IMR-90 (cell line): Measurements from ENCODE around the gene TCERG1L. TPM values are rescaled to one million over a fixed set of nuclear protein-coding genes. Genes with fewer than 3 reads are reported as not detected.

Experiments used
- ATAC-seq: fragments of 200-7000 bp; cut with Tn5 transposase; 2 replicates; pipeline ENCODE4 v1.9.1; 2020; ENCODE audit warnings: low read depth, mild to moderate bottlenecking, moderate library complexity
- BruUV-seq: library from RNA; stranded (reverse); fragments of 400-500 nt; replicated peaks from 2 replicates; lab custom pipeline; 2021; lab: Mats Ljungman, UMichigan
- CTCF ChIA-PET: fragments of 300-600 bp; formaldehyde crosslinking; extraction: SDS; loops from one replicate; lab custom pipeline; 2021; ENCODE audit warnings: antibody characterized with exemption; lab: Yijun Ruan, JAX
- POLR2A ChIA-PET: fragments of 300-600 bp; sonication (Branson Sonifier 250); formaldehyde crosslinking; loops from one replicate; lab custom pipeline; 2022; ENCODE audit warnings: antibody characterized with exemption; ENCODE audit not compliant: unreplicated experiment; lab: Charles Lee
- DNase-seq: peaks from one replicate; pipeline ENCODE4 v3.0.0; 2013
- H2AFZ ChIP-seq: replicated peaks from 2 replicates; pipeline ENCODE3; 2013; ENCODE audit warnings: low read length, mild to moderate bottlenecking; ENCODE audit not compliant: poor library complexity
- H2AK5ac ChIP-seq: 2 replicates; pipeline ENCODE4 v1.6.1; 2013; ENCODE audit warnings: low read depth, low read length, inconsistent platforms
- H2AK9ac ChIP-seq: replicated peaks from 2 replicates; pipeline ENCODE3; 2013; ENCODE audit warnings: mild to moderate bottlenecking, low read depth, low read length, moderate library complexity; ENCODE audit not compliant: poor library complexity
- H2BK120ac ChIP-seq: 2 replicates; pipeline ENCODE4 v1.6.1; 2013; ENCODE audit warnings: low read depth, low read length, inconsistent platforms
- H2BK15ac ChIP-seq: 3 replicates; pipeline ENCODE4 v1.6.1; 2013; ENCODE audit warnings: low read depth, low read length, inconsistent platforms
- H2BK20ac ChIP-seq: 2 replicates; pipeline ENCODE4 v1.6.1; 2013; ENCODE audit warnings: low read depth, mild to moderate bottlenecking, inconsistent platforms, low read length, moderate library complexity
- H2BK5ac ChIP-seq: 2 replicates; pipeline ENCODE4 v1.6.1; 2013; ENCODE audit warnings: mild to moderate bottlenecking, low read depth, low read length, inconsistent platforms; ENCODE audit not compliant: poor library complexity, severe bottlenecking
- H3K14ac ChIP-seq: replicated peaks from 2 replicates; pipeline ENCODE4 v1.6.1; 2013; ENCODE audit warnings: low read depth, low read length, inconsistent platforms
- H3K18ac ChIP-seq: 2 replicates; pipeline ENCODE4 v1.6.1; 2013; ENCODE audit warnings: low read depth, low read length, control low read depth
- H3K23ac ChIP-seq: 2 replicates; pipeline ENCODE4 v1.6.1; 2013; ENCODE audit warnings: low read depth, low read length, inconsistent platforms
- H3K27ac ChIP-seq: 2 replicates; pipeline ENCODE4 v1.5.1; 2013; ENCODE audit warnings: mild to moderate bottlenecking, control low read depth, low read length; ENCODE audit not compliant: insufficient read depth
- H3K27me3 ChIP-seq: 2 replicates; pipeline ENCODE4 v1.6.1; 2013; ENCODE audit warnings: low read length; ENCODE audit not compliant: control insufficient read depth, insufficient read depth
- H3K36me3 ChIP-seq: 2 replicates; pipeline ENCODE4 v1.6.1; 2013; ENCODE audit warnings: low read length, mixed read lengths; ENCODE audit not compliant: control insufficient read depth, insufficient read depth
- H3K4ac ChIP-seq: 2 replicates; pipeline ENCODE4 v1.6.1; 2013; ENCODE audit warnings: low read depth, low read length, inconsistent platforms
- H3K4me1 ChIP-seq: 2 replicates; pipeline ENCODE4 v1.6.1; 2013; ENCODE audit warnings: low read length, mixed read lengths; ENCODE audit not compliant: control insufficient read depth, insufficient read depth
- H3K4me2 ChIP-seq: 2 replicates; pipeline ENCODE4 v1.6.1; 2013; ENCODE audit warnings: low read depth, mild to moderate bottlenecking, control low read depth, low read length, moderate library complexity
- H3K4me3 ChIP-seq: 2 replicates; pipeline ENCODE4 v1.5.1; 2013; ENCODE audit warnings: low read depth, mild to moderate bottlenecking, control low read depth, low read length, moderate library complexity; ENCODE audit not compliant: insufficient read depth
- H3K56ac ChIP-seq: 2 replicates; pipeline ENCODE4 v1.6.1; 2013; ENCODE audit warnings: low read length, inconsistent platforms; ENCODE audit not compliant: insufficient read depth; ENCODE audit errors: extremely low read depth
- H3K79me1 ChIP-seq, 2 experiments: 2 replicates each; pipeline ENCODE4 v1.6.1; 2013; ENCODE audit warnings: low read length in 2 of 2, inconsistent platforms in 1 of 2, low read depth in 1 of 2
- H3K9ac ChIP-seq: 2 replicates; pipeline ENCODE4 v1.6.1; 2013; ENCODE audit warnings: low read depth, low read length, control low read depth
- H3K9me1 ChIP-seq: 2 replicates; pipeline ENCODE4 v1.6.1; 2013; ENCODE audit warnings: low read length, inconsistent platforms; ENCODE audit not compliant: insufficient read depth
- H3K9me3 ChIP-seq: 2 replicates; pipeline ENCODE4 v1.6.1; 2013; ENCODE audit warnings: low read length; ENCODE audit not compliant: control insufficient read depth, insufficient read depth
- H4K20me1 ChIP-seq: 2 replicates; pipeline ENCODE4 v1.6.1; 2013; ENCODE audit warnings: low read length, inconsistent platforms; ENCODE audit not compliant: insufficient read depth
- H4K5ac ChIP-seq: 2 replicates; pipeline ENCODE4 v1.6.1; 2013; ENCODE audit warnings: mild to moderate bottlenecking, low read depth, low read length, control low read depth
- H4K8ac ChIP-seq, 2 experiments: 2 replicates each; pipeline ENCODE4 v1.6.1; 2013; ENCODE audit warnings: low read depth in 2 of 2, low read length in 2 of 2, control low read depth in 1 of 2, inconsistent platforms in 1 of 2
- H4K91ac ChIP-seq: 2 replicates; pipeline ENCODE4 v1.6.1; 2013; ENCODE audit warnings: low read depth, low read length, inconsistent platforms; ENCODE audit not compliant: insufficient read depth
- CHD1 ChIP-seq: IDR thresholded peaks from 2 replicates; pipeline ENCODE4 v1.6.1; 2012; ENCODE audit warnings: low read depth, low read length, improper control_type of control experiment
- CTCF ChIP-seq: conservative IDR thresholded peaks from 2 replicates; pipeline ENCODE4 v1.5.1; 2012; ENCODE audit warnings: mild to moderate bottlenecking, low read depth, low read length, improper control_type of control experiment
- MAZ ChIP-seq: IDR thresholded peaks from 2 replicates; pipeline ENCODE4 v1.6.1; 2012; ENCODE audit warnings: low read depth, mild to moderate bottlenecking, low read length, improper control_type of control experiment, moderate library complexity, borderline replicate concordance
- POLR2A ChIP-seq: IDR thresholded peaks from 2 replicates; pipeline ENCODE4 v1.6.1; 2012; ENCODE audit warnings: mild to moderate bottlenecking, low read depth, low read length
- WGBS, 2 experiments: methylation state at CpG; one replicate each; pipeline versions ENCODE4 v1.1.5 to v1.1.7; 2013; ENCODE audit warnings: missing lambda C conversion rate in 2 of 2; ENCODE audit not compliant: insufficient read length in 1 of 2; ENCODE audit errors: extremely low coverage in 2 of 2; 5-methylcytosine and 5-hydroxymethylcytosine counted together
- dilution Hi-C: fragments of 300-500 bp; cut with HindIII; formaldehyde crosslinking; loops from one replicate; pipeline ENCODE4 v1.14.3; 2018; ENCODE audit warnings: low sequenced_read_pairs; ENCODE audit not compliant: unreplicated experiment
- in situ Hi-C: fragments of 300-500 bp; cut with MboI; formaldehyde crosslinking; loops from 3 replicates; pipeline ENCODE4 v1.14.3; 2019; ENCODE audit warnings: low sequenced_read_pairs, inconsistent platforms, mixed read lengths
- intact Hi-C: fragments of 100-400 bp; cut with micrococcal nuclease; formaldehyde crosslinking; loops from 2 replicates; pipeline ENCODE4 v1.10.0; 2022
- polyA plus RNA-seq, 3 experiments: library from polyadenylated mRNA; depleted of rRNA; stranded (reverse); fragments of >200 nt; gene quantifications; 2 replicates each; pipeline ENCODE4 v1.2.3, GENCODE V29; 2012; ENCODE audit warnings: low replicate concordance in 1 of 3
- total RNA-seq: library from RNA; depleted of rRNA; stranded (reverse); fragments of >200 nt; gene quantifications from 2 replicates; pipeline ENCODE4 v1.2.3, GENCODE V29; 2012

Gene TCERG1L
- total and polyA plus RNA-seq, 2 of the 4 experiments (the other 2 are of a cell fraction): not detected

GRCh38 chr10:131273476-131273875 is 38.0 kb downstream of the TCERG1L start:
- Histone ChIP-seq H4K20me1 (no peaks in the 10 kb centered on the region), H3K9me1 (no peaks in the 10 kb centered on the region), H2BK20ac (no peak overlapping the region), H3K4me2 (no peak overlapping the region), H3K27me3 (no peaks in the 10 kb centered on the region), H3K18ac (no peak overlapping the region), H2AFZ (no peak overlapping the region), H2BK120ac (no peak overlapping the region), H3K4ac (no peak overlapping the region), H3K27ac (no peak overlapping the region), H3K4me1 (no peaks in the 10 kb centered on the region), H2AK5ac (no peak overlapping the region), H3K36me3 (no peaks in the 10 kb centered on the region), H4K91ac (no peak overlapping the region), H3K9ac (no peak overlapping the region), H2BK15ac (no peak overlapping the region), H3K9me3 (peaks cover 55% of the 10 kb centered on the region), H3K79me1 (no peaks in the 10 kb centered on the region), H3K4me3 (no peak overlapping the region), H4K5ac (no peak overlapping the region), H4K8ac (no peak overlapping the region), H2AK9ac (no peak overlapping the region), H3K56ac (no peak overlapping the region), H2BK5ac (no peak overlapping the region), H3K14ac (no peak overlapping the region), H3K23ac (no peak overlapping the region)
- ChIA-PET CTCF (no interaction called here), POLR2A (no interaction called here)
- in situ Hi-C loops (no loop called here), intact Hi-C loops (no loop called here), dilution Hi-C loops (no loop called here)
- BruUV-seq: no TSS peak
- DNase-seq (no peak), ATAC-seq (no peak)
- no CpG with 5 or more reads among the region's 10 CpGs for WGBS, 2 experiments
- TF ChIP-seq POLR2A (no peak), MAZ (no peak), CTCF (no peak), CHD1 (no peak)
